Hepatocyte (in vitro differentiated cells): ENCODE data around the gene DCBLD1.

ENCODE experiments used
- EZH2phosphoT487 ChIP-seq: fragments of 200-600 bp; sonication (generic); IDR thresholded peaks from one replicate; pipeline ENCODE4 v1.6.1; 2018; ENCODE audit warnings: antibody characterized with exemption, mild to moderate bottlenecking, low read depth, moderate library complexity; ENCODE audit not compliant: unreplicated experiment, severe bottlenecking
- TF ChIP-seq, protein P1 (sequence below): fragments of 200-600 bp; sonication (generic); IDR thresholded peaks from 2 replicates; pipeline ENCODE4 v1.5.1; 2016; ENCODE audit warnings: antibody characterized with exemption, mild to moderate bottlenecking; ENCODE audit not compliant: poor library complexity

DNA sequence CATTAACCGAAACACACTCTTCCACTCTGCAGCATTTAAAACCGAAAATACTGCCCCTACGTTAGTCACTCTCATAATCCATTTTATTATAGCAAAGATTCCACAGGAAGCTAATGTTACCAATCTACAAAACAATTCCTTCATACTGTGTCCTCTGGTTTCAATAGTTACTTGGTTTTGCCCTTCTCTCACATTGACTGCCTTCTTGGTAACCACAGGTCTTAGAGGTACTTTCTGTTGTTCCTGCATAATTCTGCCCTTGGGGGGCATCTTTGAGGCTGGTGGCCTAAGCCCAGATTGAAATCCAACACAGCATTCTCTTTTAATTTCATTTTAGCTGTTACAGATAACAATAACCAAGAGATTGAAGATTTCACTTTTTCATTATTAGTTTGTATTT, 9.8 kb upstream of the DCBLD1 start:
- TF ChIP-seq, protein P1, sequence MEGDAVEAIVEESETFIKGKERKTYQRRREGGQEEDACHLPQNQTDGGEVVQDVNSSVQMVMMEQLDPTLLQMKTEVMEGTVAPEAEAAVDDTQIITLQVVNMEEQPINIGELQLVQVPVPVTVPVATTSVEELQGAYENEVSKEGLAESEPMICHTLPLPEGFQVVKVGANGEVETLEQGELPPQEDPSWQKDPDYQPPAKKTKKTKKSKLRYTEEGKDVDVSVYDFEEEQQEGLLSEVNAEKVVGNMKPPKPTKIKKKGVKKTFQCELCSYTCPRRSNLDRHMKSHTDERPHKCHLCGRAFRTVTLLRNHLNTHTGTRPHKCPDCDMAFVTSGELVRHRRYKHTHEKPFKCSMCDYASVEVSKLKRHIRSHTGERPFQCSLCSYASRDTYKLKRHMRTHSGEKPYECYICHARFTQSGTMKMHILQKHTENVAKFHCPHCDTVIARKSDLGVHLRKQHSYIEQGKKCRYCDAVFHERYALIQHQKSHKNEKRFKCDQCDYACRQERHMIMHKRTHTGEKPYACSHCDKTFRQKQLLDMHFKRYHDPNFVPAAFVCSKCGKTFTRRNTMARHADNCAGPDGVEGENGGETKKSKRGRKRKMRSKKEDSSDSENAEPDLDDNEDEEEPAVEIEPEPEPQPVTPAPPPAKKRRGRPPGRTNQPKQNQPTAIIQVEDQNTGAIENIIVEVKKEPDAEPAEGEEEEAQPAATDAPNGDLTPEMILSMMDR = no peak
- TF ChIP-seq EZH2phosphoT487 = no peak
